Tibial artery (tissue), 4 donors: ENCODE data around the gene RALGAPA2.

Experiments
- DNase-seq, 2 donors: peaks; one replicate each; pipeline ENCODE4 v3.0.0-alpha.2; 2019
- H3K27ac ChIP-seq, 2 donors: fragments of 200-600 bp; sonication (generic) in 1 of 2; 1 replicate in 1 of 2; 2 replicates in 1 of 2; pipeline ENCODE4 v1.5.1; 2018 to 2019; ENCODE audit warnings: mild to moderate bottlenecking in 1 of 2
- H3K27me3 ChIP-seq, 2 donors: fragments of 200-600 bp; sonication (generic) in 1 of 2; one replicate each; pipeline versions ENCODE4 v1.5.1 to v1.6.0; 2016 to 2019
- H3K36me3 ChIP-seq, 3 donors: fragments of 200-600 bp; sonication (generic) in 2 of 3; one replicate each; pipeline ENCODE4 v1.5.1; 2016 to 2019; ENCODE audit warnings: mild to moderate bottlenecking in 2 of 3
- H3K4me1 ChIP-seq, 4 donors: fragments of 200-600 bp; sonication (generic) in 2 of 4; 1 replicate in 3 of 4; 2 replicates in 1 of 4; pipeline ENCODE4 v1.5.1; 2016 to 2019
- H3K4me3 ChIP-seq, 2 donors: fragments of 200-600 bp; sonication (generic) in 1 of 2; 1 replicate in 1 of 2; 2 replicates in 1 of 2; pipeline ENCODE4 v1.5.1; 2018 to 2019; ENCODE audit warnings: mild to moderate bottlenecking in 2 of 2
- H3K9me3 ChIP-seq, 3 donors: fragments of 200-600 bp; sonication (generic) in 1 of 3; one replicate each; pipeline ENCODE4 v1.5.1; 2016 to 2019
- CTCF ChIP-seq, 2 experiments: fragments of 200-600 bp in 1 of 2; fragments of 450-650 bp in 1 of 2; IDR thresholded peaks; one replicate each; pipeline ENCODE4 v1.5.1; 2017 to 2019; ENCODE audit warnings: antibody characterized with exemption in 2 of 2, mild to moderate bottlenecking in 1 of 2, moderate library complexity in 1 of 2
- intact Hi-C: fragments of 100-400 bp; cut with DNase I; formaldehyde crosslinking; loops from one replicate; pipeline ENCODE4 v1.15.0; 2023; ENCODE audit warnings: low total_unique reads

The RALGAPA2 gene

GRCh38 chr20:20692587-20692986 lies 19.9 kb downstream of the RALGAPA2 start:
- Histone ChIP-seq H3K27me3 (no peaks in the 10 kb centered on the region), H3K9me3 (no peaks in the 10 kb centered on the region), H3K4me1 (no peaks in the 10 kb centered on the region), H3K27ac (no peak overlapping the region), H3K36me3 (no peaks in the 10 kb centered on the region), H3K4me3 (no peak overlapping the region)
- TF ChIP-seq CTCF (IDR thresholded peaks at IDR 0.05), result no peak
- no peak for DNase-seq
- intact Hi-C loops, result no loop called here

GRCh38 chr20:20691477-20692235 lies 20.8 kb downstream of the RALGAPA2 start:
- Histone ChIP-seq H3K36me3 (no peaks in the 10 kb centered on the region), H3K27me3 (no peaks in the 10 kb centered on the region), H3K4me1 (no peaks in the 10 kb centered on the region), H3K9me3 (no peaks in the 10 kb centered on the region), H3K27ac (no peak overlapping the region), H3K4me3 (no peak overlapping the region)
- DNase-seq, result no peak
- intact Hi-C loops, result no loop called here
- no peak for TF ChIP-seq CTCF (IDR thresholded peaks at IDR 0.05)

DNA sequence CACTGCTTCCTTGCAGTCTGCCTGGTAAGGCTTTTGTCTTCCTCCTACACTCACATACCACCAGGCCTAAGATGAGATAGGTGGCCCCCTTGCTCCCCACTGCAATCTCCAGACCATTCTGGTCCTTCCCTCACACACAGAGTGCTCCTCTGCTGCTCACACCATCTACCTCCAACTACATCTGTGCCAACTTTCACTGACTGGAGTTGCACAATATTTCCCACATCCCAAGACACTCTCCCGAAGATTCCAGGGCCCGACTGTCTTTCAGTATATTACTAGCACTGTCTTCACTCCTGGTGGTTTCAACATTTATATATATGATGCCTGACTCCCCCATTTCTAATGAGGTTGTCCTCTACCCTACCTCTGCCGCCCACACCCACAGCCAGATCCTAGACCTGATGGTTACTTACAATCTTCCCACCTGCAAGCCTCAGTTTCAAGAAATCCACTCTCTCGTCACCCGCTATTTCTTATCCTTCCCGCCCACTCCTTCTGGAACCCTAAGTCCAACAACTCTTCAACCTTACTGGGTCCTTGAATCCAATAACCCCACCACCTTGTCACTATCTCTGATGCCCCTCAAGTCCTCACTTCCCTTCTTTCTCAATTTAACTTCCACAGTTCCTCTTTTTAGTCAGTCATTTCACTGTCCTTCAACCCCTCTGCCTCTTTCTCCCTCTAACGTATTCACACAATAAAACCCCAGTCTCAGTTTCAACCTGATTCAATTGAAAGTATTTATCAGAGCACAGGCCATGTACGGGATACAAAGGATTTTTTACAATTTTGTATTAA lies 21.6 kb downstream of the RALGAPA2 start:
- Histone ChIP-seq H3K4me1 (no peaks in the 10 kb centered on the region), H3K4me3 (no peak overlapping the region), H3K36me3 (no peaks in the 10 kb centered on the region), H3K27me3 (no peaks in the 10 kb centered on the region), H3K27ac (no peak overlapping the region), H3K9me3 (no peaks in the 10 kb centered on the region)
- no peak for TF ChIP-seq CTCF (IDR thresholded peaks at IDR 0.05)
- DNase-seq, result no peak
- intact Hi-C loops, result no loop called here

DNA sequence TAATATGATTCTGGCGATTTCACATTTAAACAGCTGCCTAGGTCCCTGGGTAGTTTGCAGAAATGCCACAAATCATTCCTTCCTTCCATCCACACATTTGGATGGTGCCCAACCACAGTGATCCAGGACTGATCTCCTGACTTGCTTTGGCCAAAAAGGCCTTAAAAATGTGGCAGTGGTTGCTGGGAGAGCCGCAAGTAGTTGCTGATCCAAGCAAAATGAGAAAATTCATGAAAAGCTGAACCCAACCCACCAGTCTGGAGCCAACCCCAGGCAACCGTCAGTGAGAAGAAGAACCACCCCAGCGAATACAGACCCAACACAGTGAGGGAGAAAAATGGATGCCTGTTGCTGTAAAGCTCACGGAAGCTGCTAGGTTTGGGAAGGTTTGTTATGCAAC lies 25.1 kb downstream of the RALGAPA2 start:
- Histone ChIP-seq H3K4me3 (no peak overlapping the region), H3K4me1 (no peaks in the 10 kb centered on the region), H3K27ac (no peak overlapping the region), H3K27me3 (no peaks in the 10 kb centered on the region), H3K36me3 (no peaks in the 10 kb centered on the region), H3K9me3 (no peaks in the 10 kb centered on the region)
- intact Hi-C loops, result no loop called here
- TF ChIP-seq CTCF (IDR thresholded peaks at IDR 0.05), result no peak
- no peak for DNase-seq

GRCh38 chr20:20685635-20686034 lies 26.8 kb downstream of the RALGAPA2 start:
- TF ChIP-seq CTCF (IDR thresholded peaks at IDR 0.05), result no peak
- intact Hi-C loops, result no loop called here

More at GRCh38 chr20:20685635-20686034, 26.8 kb downstream of the RALGAPA2 start:
- no peaks in the 10 kb centered on the region for H3K36me3 ChIP-seq
- no peak for DNase-seq
- no peaks in the 10 kb centered on the region for H3K4me1 ChIP-seq
- no peak overlapping the region for H3K4me3 ChIP-seq
- H3K9me3 ChIP-seq, result no peaks in the 10 kb centered on the region
- no peak overlapping the region for H3K27ac ChIP-seq
- H3K27me3 ChIP-seq, result no peaks in the 10 kb centered on the region
